GM15510 (cell line): Measurements from ENCODE around the gene DDX24.

Experiments used
- POLR2A ChIP-seq: IDR thresholded peaks from 3 replicates; pipeline ENCODE4 v1.6.1; 2011; ENCODE audit warnings: borderline replicate concordance; ENCODE audit not compliant: insufficient read length; ENCODE audit errors: extremely low read depth

The DDX24 gene

DNA sequence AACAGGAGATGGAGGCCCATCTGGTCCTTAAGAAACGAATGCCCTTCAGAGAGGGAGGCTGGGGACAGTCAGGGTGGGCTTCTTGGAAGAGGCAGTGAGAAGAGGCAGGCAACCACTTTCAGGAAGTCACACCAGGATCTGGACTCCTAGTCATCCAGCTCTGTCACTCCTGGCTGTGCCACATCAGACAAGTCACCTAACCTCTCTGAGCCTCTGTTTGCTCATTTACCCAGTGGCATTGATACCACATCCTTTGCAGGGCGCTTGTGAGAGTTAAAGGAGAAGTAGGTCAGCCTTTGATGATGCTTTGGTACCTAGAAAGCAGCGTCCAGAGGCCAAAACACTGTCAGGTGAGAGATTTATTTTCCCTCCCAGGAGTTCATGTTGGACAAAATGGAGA, 72.8 kb downstream of the DDX24 start:
- no peak for TF ChIP-seq POLR2A

DNA sequence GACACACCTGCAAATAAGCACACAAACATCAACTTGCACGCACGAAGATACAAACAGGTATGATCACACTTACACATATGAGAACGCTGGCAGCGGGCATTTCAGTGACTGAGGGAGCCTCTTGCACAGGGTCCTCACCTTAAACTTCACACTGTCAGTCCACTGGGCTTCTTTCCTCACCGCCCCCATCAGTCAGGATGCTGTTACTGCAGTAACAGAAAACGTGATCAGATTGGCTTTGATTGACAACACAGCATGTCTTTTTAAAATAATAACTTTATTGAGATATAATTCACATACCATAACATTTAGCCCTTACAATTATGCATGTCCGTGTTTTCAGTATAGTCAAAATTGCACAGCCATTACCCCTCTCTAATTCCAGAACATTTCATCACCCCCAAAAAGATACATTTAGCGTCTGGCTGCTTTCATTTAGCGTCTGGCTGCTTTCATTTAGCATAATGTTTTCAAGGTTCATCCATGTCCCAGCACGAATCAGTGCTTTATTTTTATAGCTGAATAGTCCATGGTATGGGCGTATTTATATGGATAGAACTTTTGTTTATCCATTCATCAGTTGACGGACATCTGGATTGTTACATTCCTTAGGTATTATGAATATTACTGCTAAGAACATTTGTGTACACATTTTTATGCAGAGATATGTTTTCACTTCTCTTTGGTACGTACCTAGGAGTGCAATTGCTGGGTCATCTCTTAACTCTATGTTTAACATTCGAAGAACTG, 75.5 kb downstream of the DDX24 start:
- no peak for TF ChIP-seq POLR2A

- TF ChIP-seq POLR2A, result no peak
Observed at GRCh38 chr14:94004015-94004414, 77.0 kb downstream of the DDX24 start.

- TF ChIP-seq POLR2A, result no peak
Observed at GRCh38 chr14:94003397-94003796, 77.6 kb downstream of the DDX24 start.

DNA sequence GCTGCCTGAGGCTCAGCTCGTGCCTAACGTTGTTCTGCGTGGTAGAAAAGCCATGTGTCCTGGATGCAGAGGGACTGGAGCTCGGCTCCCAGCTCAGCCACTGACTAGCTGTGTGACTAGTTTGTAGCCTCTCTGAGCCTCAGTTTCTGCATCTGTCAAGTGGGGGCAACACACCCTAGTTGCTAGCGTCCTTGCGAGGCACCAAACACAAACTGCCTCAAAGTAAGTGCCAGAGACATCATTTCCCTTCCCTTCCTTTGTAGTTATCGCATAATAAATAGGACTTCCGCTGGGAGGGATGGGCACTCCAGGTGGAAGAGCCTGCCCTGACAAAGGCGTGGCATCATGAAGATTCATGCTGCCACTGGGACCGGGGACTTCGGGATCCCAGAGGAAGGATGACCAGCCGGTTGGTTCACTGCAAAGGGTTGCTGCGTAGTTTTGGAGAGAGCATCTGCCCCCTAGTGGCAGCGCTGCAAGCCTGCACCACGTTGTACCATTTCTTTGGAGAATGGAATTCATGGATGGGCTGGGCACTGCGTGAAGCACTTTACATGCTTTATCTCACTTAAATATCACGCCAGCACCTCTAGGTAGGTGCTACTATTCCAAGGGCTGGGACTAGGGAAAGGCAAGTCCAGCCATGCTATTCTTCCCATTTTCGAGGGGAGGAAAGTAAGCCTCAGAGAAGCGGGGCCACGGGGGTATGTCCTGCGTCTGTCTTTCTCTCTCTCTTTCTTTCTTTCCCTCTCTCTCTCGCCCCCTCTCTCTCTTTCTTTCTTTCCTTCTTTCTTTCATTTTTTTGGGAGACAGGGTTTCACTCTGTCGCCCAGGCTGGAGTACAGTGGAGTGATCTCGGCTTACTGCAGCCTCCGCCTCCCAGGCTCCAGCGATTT, 79.3 kb downstream of the DDX24 start:
- TF ChIP-seq POLR2A, result no peak

- no peak for TF ChIP-seq POLR2A
Observed at GRCh38 chr14:94001016-94001415, 80.0 kb downstream of the DDX24 start.

DNA sequence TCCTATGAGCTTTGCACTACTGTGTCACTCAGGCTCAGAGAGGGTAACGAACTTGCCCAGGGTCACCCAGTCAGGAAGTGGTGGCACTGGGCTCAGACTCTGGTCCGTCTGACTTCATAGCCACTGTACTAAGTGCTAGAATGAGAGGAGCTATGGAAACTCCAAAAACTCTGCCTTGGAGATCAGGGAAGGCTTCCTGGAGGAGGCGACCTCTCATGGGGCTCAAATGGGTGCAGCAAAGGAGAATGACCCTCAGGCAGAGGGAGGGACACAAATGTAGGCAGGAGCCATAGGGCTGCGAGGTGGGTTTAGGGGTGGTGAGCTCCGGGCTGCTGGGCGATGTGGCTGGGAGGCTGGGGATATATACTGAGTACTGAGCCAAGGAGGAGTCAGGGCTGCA, 80.7 kb downstream of the DDX24 start:
- TF ChIP-seq POLR2A, result no peak

DNA sequence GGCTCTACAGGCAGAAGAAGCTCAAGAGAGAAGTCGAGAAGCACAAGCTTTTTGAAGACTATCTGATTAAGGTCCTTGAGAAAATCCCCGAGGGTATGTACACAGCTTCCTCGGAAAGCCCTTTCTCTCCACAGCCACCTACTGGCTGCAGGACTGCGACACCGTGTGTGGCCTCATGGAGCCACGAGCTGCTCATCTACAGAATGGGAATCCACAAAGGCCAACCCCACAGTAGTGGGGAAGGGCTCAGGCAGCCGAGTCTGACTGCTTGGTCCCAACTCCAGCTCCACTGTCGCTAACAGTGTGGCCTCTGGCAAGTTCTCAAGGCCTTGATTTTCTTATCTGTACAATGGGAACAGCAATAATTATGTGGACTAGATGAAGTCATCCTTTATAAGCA, 81.4 kb downstream of the DDX24 start:
- TF ChIP-seq POLR2A, result no peak

DNA sequence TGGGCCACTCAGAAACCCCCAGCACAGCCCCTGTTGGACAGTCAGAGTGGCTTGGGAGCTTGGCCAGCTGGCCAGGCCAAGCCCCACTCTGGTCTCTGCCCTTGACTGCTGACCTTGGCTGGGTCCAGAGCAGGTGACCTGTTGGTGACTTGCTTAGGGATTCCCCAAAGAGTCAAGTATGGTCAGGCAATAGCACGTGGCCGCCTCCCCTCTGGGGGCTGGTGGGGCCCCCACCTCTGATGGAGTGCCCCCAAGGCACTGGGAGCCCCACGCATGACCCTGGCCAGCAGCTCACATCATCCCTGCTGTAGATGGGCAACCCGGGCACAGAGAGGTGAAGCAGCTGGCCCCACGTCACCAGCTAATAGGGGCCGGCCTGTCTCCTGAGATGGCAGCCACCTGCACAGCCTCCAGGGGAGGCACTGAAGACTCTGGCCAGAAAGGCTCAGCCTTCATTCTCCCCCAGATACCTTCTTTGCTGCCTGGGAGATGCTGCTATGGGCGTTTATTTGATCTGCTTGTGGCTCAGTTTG, 82.1 kb downstream of the DDX24 start:
- TF ChIP-seq POLR2A, result no peak
